HepG2 (cell line): ENCODE results near the gene RAB11FIP5. TPM values are rescaled to one million over a fixed set of nuclear protein-coding genes. Genes with fewer than 3 reads are reported as not detected.

ENCODE experiments used
- FOXK1 ChIP-seq: sonication (generic); formaldehyde crosslinking; IDR thresholded peaks from 2 replicates; pipeline ENCODE4 v1.4.0; 2020; ENCODE audit warnings: low read depth, missing genetic modification reagents, borderline replicate concordance
- HOXD1 ChIP-seq: sonication (generic); formaldehyde crosslinking; IDR thresholded peaks from 2 replicates; pipeline ENCODE4 v1.5.0; 2020; ENCODE audit warnings: missing genetic modification reagents
- POLR2A ChIP-seq, 2 experiments: IDR thresholded peaks; 2 replicates each; pipeline ENCODE4 v1.6.1; 2011; ENCODE audit warnings: low read depth in 2 of 2, low read length in 2 of 2, mild to moderate bottlenecking in 1 of 2, moderate library complexity in 1 of 2; ENCODE audit not compliant: insufficient read depth in 1 of 2
- SNAPC4 ChIP-seq: sonication (generic); formaldehyde crosslinking; IDR thresholded peaks from 2 replicates; pipeline ENCODE4 v1.4.0; 2020; ENCODE audit warnings: mild to moderate bottlenecking, missing genetic modification reagents
- ZBTB10 ChIP-seq: sonication (generic); formaldehyde crosslinking; IDR thresholded peaks from 2 replicates; pipeline ENCODE4 v1.4.0; 2020; ENCODE audit warnings: missing genetic modification reagents, borderline replicate concordance
- ZBTB25 ChIP-seq: IDR thresholded peaks from 2 replicates; pipeline ENCODE4 v1.6.1; 2018; ENCODE audit warnings: missing genetic modification reagents
- ZNF292 ChIP-seq: sonication (generic); formaldehyde crosslinking; IDR thresholded peaks from 2 replicates; pipeline ENCODE4 v1.8.1; 2022; ENCODE audit warnings: mild to moderate bottlenecking, low read depth, missing genetic modification reagents, borderline replicate concordance
- ZNF615 ChIP-seq: sonication (generic); formaldehyde crosslinking; IDR thresholded peaks from 2 replicates; pipeline ENCODE4 v1.5.0; 2020; ENCODE audit warnings: mild to moderate bottlenecking, missing genetic modification reagents, borderline replicate concordance
- ZNF687 ChIP-seq: sonication (generic); formaldehyde crosslinking; IDR thresholded peaks from 2 replicates; pipeline ENCODE4 v1.5.1; 2020; ENCODE audit warnings: mild to moderate bottlenecking, missing genetic modification reagents, moderate library complexity
- ZNF775 ChIP-seq: sonication (generic); formaldehyde crosslinking; IDR thresholded peaks from 2 replicates; pipeline ENCODE4 v1.4.0; 2020; ENCODE audit warnings: missing genetic modification reagents, mild to moderate bottlenecking, moderate library complexity, borderline replicate concordance
- polyA plus RNA-seq, 8 experiments: library from polyadenylated mRNA; depleted of rRNA in 3 of 8; stranded (reverse) in 7 of 8; unstranded in 1 of 8; fragments of >200 nt; fragmentation: Illumina TruSeq in 4 of 8; extraction: Trizol in 4 of 8; gene quantifications; 2 replicates each; pipeline versions ENCODE4 v1.2.1 to v1.2.3, GENCODE V29; 2011 to 2016; ENCODE audit warnings: low read depth in 4 of 8, missing spikeins in 1 of 8, mixed read lengths in 1 of 8; ENCODE audit not compliant: insufficient read depth in 1 of 8
- total RNA-seq, 5 experiments: library from RNA; depleted of rRNA; stranded (reverse); fragments of >200 nt; fragmentation: Illumina TruSeq; extraction: Trizol; gene quantifications; 2 replicates each; pipeline ENCODE4 v1.2.3, GENCODE V29; 2016; ENCODE audit warnings: low read depth in 1 of 5

The RAB11FIP5 gene
- total and polyA plus RNA-seq, 2 of the 13 experiments (the other 11 are each of a cell fraction or from before 2014, with no cell fraction given), result 9.4 to 22.9 TPM

DNA sequence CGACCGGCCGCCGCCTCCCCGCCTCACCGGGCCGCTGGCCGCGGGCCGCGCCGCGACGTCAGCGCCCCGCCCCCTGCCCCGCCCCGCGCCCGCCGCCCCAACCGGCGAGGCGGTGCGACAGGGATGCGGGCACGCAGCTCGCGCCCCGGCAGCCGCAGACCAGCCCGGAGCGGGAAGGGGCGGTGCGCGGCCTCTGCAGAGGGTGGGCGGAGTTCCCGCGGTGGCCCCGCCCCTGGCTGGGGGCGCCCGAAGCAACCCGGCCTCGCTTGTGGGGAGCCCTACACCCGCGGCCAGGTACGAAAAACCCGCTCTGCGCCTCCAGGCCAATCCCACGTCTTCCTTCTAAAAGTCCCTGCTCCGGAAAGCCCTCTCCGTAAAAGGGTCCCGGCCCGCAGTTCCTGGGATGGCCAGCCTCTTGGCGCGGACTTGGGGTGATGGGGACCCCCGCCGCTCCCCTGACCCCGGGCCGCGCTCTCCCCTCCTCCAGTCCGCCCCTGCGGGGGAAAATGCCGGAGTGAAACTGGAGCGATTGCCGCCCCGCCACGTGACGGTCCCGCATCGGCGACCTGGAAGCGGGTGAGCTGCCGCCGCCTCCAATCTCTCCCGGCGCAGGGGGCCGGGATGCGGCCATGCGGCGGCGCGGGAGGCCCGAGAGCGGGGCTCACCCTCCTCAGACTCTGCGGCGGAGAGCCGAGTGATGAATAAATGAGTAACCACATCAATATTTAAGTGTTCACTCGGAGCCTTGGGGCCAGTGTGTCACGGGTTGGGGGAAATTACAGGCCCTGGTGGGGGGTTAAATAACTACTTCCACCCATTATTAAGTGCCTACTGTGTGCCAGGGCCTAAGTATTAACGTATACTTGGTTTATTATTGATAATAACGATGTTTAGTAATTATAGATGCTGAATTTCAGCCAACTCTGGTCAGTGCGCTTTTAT, at the start of gene RAB11FIP5 (continued):
- peak; percentile 90 for TF ChIP-seq SNAPC4 (CRISPR knock-in tag)
- peak; percentile 18; the same call in 1 of the 2 replicates for TF ChIP-seq FOXK1 (CRISPR knock-in tag)
- peak; percentile 98 for TF ChIP-seq ZBTB10
- peak; percentile 74 for TF ChIP-seq ZNF687
- TF ChIP-seq ZNF615, result no peak
- TF ChIP-seq POLR2A (IDR thresholded peaks at IDR 0.05; ENCODE audit: insufficient read depth in 1 of 2, low read depth in 2 of 2, low read length in 2 of 2), result peak; percentile 59 to 66; a peak in 3 of 4 replicates
- peak; percentile 11; the same call in 1 of the 2 replicates for TF ChIP-seq ZBTB25 (CRISPR knock-in tag)
- TF ChIP-seq HOXD1 (CRISPR knock-in tag), result peak; percentile 71
- TF ChIP-seq ZNF292, result 0 out of 2 replicates have a peak, but pooled peaks have one; percentile 40
- TF ChIP-seq ZNF775 (CRISPR knock-in tag), result no peak
